GM12878 (cell line): Measurements from ENCODE around the gene FAM20A. TPM values are rescaled to one million over a fixed set of nuclear protein-coding genes. Genes with fewer than 3 reads are reported as not detected.

Experiments used
- ATAC-seq: fragments of 200-7000 bp; cut with Tn5 transposase; 3 replicates; pipeline ENCODE4 v1.9.1; 2020; ENCODE audit warnings: mild to moderate bottlenecking, moderate library complexity
- BruUV-seq: library from RNA; stranded (reverse); fragments of 400-500 nt; replicated peaks from 2 replicates; lab custom pipeline; 2021; lab: Mats Ljungman, UMichigan
- CTCF ChIA-PET: fragments of 300-600 bp; sonication (Branson Sonifier 250); formaldehyde crosslinking; extraction: SDS; loops from one replicate; lab custom pipeline; 2021; ENCODE audit warnings: inconsistent platforms; lab: Yijun Ruan, JAX
- POLR2A ChIA-PET: fragments of 350-600 bp; formaldehyde crosslinking; extraction: SDS; loops from one replicate; lab custom pipeline; 2021; ENCODE audit warnings: inconsistent platforms; lab: Charles Lee
- RAD21 ChIA-PET: fragments of 300-600 bp; sonication (Branson Sonifier 250); formaldehyde crosslinking; loops from one replicate; lab custom pipeline; 2023; ENCODE audit warnings: antibody characterized with exemption; ENCODE audit not compliant: unreplicated experiment; lab: Charles Lee
- SMC1A ChIA-PET: fragments of 300-600 bp; sonication (Branson Sonifier 250); formaldehyde crosslinking; loops from one replicate; lab custom pipeline; 2023; ENCODE audit not compliant: unreplicated experiment, uncharacterized antibody; lab: Charles Lee
- DNase-seq: peaks from one replicate; pipeline ENCODE4 v3.0.0-alpha.2; 2011; ENCODE audit warnings: low read depth, low spot score
- FAIRE-seq: peaks from 3 replicates; lab custom pipeline; 2011; peaks lifted over from hg19 to GRCh38; lab: Jason Lieb, UNC
- H2AFZ ChIP-seq: 2 replicates; pipeline ENCODE4 v1.6.0; 2011; ENCODE audit warnings: low read depth, low read length, control low read depth; ENCODE audit not compliant: control insufficient read depth
- H3K27ac ChIP-seq: 2 replicates; pipeline ENCODE4 v1.5.1; 2011; ENCODE audit warnings: control low read depth; ENCODE audit not compliant: control insufficient read depth, insufficient read depth
- H3K27me3 ChIP-seq, 2 experiments: replicated peaks in 1 of 2; 2 replicates each; pipeline versions ENCODE4 v1.6.0 to v1.6.1; 2011; ENCODE audit warnings: low read length in 1 of 2; ENCODE audit not compliant: control insufficient read depth in 2 of 2, insufficient read depth in 2 of 2
- H3K36me3 ChIP-seq, 2 experiments: 2 replicates each; pipeline ENCODE4 v1.5.1; 2011; ENCODE audit warnings: low read length in 1 of 2; ENCODE audit not compliant: control insufficient read depth in 2 of 2, insufficient read depth in 2 of 2
- H3K4me1 ChIP-seq: 2 replicates; pipeline ENCODE4 v1.6.1; 2011; ENCODE audit warnings: mild to moderate bottlenecking, low read length, moderate library complexity, mixed read lengths; ENCODE audit not compliant: control insufficient read depth, insufficient read depth
- H3K4me2 ChIP-seq: 2 replicates; pipeline ENCODE4 v1.6.0; 2011; ENCODE audit warnings: control low read depth; ENCODE audit not compliant: control insufficient read depth, insufficient read depth
- H3K4me3 ChIP-seq: fragments of 200-600 bp; sonication (generic); 2 replicates; pipeline ENCODE4 v1.5.1; 2016
- H3K79me2 ChIP-seq: 2 replicates; pipeline ENCODE4 v1.6.0; 2011; ENCODE audit warnings: low read length; ENCODE audit not compliant: control insufficient read depth, insufficient read depth
- H3K9ac ChIP-seq: 2 replicates; pipeline ENCODE4 v1.8.0; 2011; ENCODE audit warnings: low read length, control low read depth, mixed read lengths; ENCODE audit not compliant: control insufficient read depth, insufficient read depth
- H3K9me3 ChIP-seq: replicated peaks from 3 replicates; pipeline ENCODE4 v1.5.1; 2011; ENCODE audit warnings: mild to moderate bottlenecking, low read length; ENCODE audit not compliant: control insufficient read depth, insufficient read depth
- H4K20me1 ChIP-seq: 2 replicates; pipeline ENCODE4 v1.6.0; 2011; ENCODE audit not compliant: control insufficient read depth, insufficient read depth
- BACH1 ChIP-seq: fragments of 450-650 bp; IDR thresholded peaks from 2 replicates; pipeline ENCODE4 v1.6.1; 2017; ENCODE audit warnings: mild to moderate bottlenecking, borderline replicate concordance
- CEBPZ ChIP-seq: fragments of 150-350 bp; IDR thresholded peaks from 2 replicates; pipeline ENCODE4 v1.6.1; 2016; ENCODE audit warnings: low read depth, low read length
- CREM ChIP-seq: IDR thresholded peaks from 2 replicates; pipeline ENCODE4 v1.6.1; 2014; ENCODE audit warnings: antibody characterized with exemption, low read depth
- CTCF ChIP-seq, 3 experiments: IDR thresholded peaks in 2 of 3; conservative IDR thresholded peaks in 1 of 3; 2 replicates each; pipeline ENCODE4 v1.5.1; 2011; ENCODE audit warnings: low read depth in 3 of 3, low read length in 3 of 3, mild to moderate bottlenecking in 3 of 3, control low read depth in 2 of 3, moderate library complexity in 2 of 3, inconsistent platforms in 1 of 3, mixed read lengths in 1 of 3; ENCODE audit not compliant: control insufficient read depth in 2 of 3, insufficient read depth in 1 of 3; ENCODE audit errors: extremely low read depth in 1 of 3
- NFYB ChIP-seq: IDR thresholded peaks from 2 replicates; pipeline ENCODE4 v1.6.1; 2011; ENCODE audit warnings: low read depth, mild to moderate bottlenecking, low read length, improper control_type of control experiment, moderate library complexity; ENCODE audit not compliant: insufficient read depth
- NR2C1 ChIP-seq: fragments of 450-650 bp; IDR thresholded peaks from 2 replicates; pipeline ENCODE4 v1.6.1; 2017; ENCODE audit warnings: antibody characterized with exemption, mild to moderate bottlenecking, moderate library complexity
- NR2C2 ChIP-seq: IDR thresholded peaks from 2 replicates; pipeline ENCODE4 v1.6.1; 2011; ENCODE audit warnings: borderline replicate concordance, low read depth; ENCODE audit not compliant: control insufficient read depth, insufficient read length
- SMC3 ChIP-seq: IDR thresholded peaks from 2 replicates; pipeline ENCODE4 v1.6.1; 2011; ENCODE audit warnings: low read length, improper control_type of control experiment, borderline replicate concordance
- WGBS: methylation state at CpG from one replicate; pipeline ENCODE4 v1.1.6; 2016; ENCODE audit warnings: low lambda C conversion rate; ENCODE audit not compliant: insufficient replicate concordance, insufficient coverage; ENCODE audit errors: missing lambda C conversion rate; 5-methylcytosine and 5-hydroxymethylcytosine counted together
- in situ Hi-C: fragments of 300-500 bp; cut with MboI; formaldehyde crosslinking; loops from 9 replicates; pipeline ENCODE4 v1.14.3; 2018; ENCODE audit warnings: mixed read lengths
- intact Hi-C: fragments of 100-400 bp; cut with micrococcal nuclease; formaldehyde crosslinking; loops from one replicate; pipeline ENCODE4 v1.14.2; 2022; ENCODE audit not compliant: unreplicated experiment
- polyA plus RNA-seq, 11 experiments: library from polyadenylated mRNA; depleted of rRNA in 4 of 11; unstranded in 6 of 11; stranded (reverse) in 5 of 11; fragments of >200 nt; fragmentation: Nextera tagmentation in 4 of 11; fragmentation: Illumina TruSeq in 1 of 11; extraction: Ambion mirVana in 4 of 11; extraction: Trizol in 1 of 11; gene quantifications; 1 replicate in 1 of 11; 2 replicates in 10 of 11; pipeline versions ENCODE4 v1.2.1 to v1.2.3, GENCODE V29; 2011 to 2016; ENCODE audit warnings: inconsistent platforms in 2 of 11, missing spikeins in 2 of 11, low read depth in 1 of 11
- total RNA-seq, 4 experiments: library from RNA; depleted of rRNA in 3 of 4; stranded (reverse); fragments of >200 nt in 3 of 4; fragmentation: Illumina TruSeq in 1 of 4; extraction: Trizol in 1 of 4; gene quantifications; 2 replicates each; pipeline versions ENCODE4 v1.2.1 to v1.2.3, GENCODE V29; 2013 to 2021

FAM20A gene
- total and polyA plus RNA-seq, 10 of the 15 experiments (the other 5 are each of a cell fraction or from before 2014, with no cell fraction given) = 0.13 TPM; not detected in 9

- TF ChIP-seq NR2C1 = no peak
- no peak for TF ChIP-seq NR2C2
- no peak for TF ChIP-seq CREM
Observed at GRCh38 chr17:68534695-68535088, 66.5 kb downstream of the FAM20A start (continued).

- Histone ChIP-seq H3K27me3 (no peaks in the 10 kb centered on the region), H3K27ac (no peak overlapping the region), H2AFZ (no peak overlapping the region), H3K9me3 (no peaks in the 10 kb centered on the region), H3K4me2 (no peak overlapping the region), H4K20me1 (no peaks in the 10 kb centered on the region), H3K4me3 (no peak overlapping the region), H3K36me3 (peaks cover 13 to 41% of the 10 kb centered on the region in 2 experiments), H3K79me2 (no peaks in the 10 kb centered on the region), H3K4me1 (no peaks in the 10 kb centered on the region), H3K9ac (no peak overlapping the region)
- no peak for ATAC-seq
- no TSS peak for BruUV-seq
- SMC1A ChIA-PET = interaction anchor here (1.0 to 1.5 kb wide), 6 partner anchors 10 to 713 kb away, joined by 3 to 6 read pairs (median 4); no protein-coding TSS in a partner anchor
- DNase-seq = no peak
- in situ Hi-C loops = loop anchor here (10.0 kb wide), 1 partner anchor 711 kb away; no protein-coding TSS in a partner anchor
- TF ChIP-seq SMC3 (peak; percentile 20; the same call in 1 of the 2 replicates), CTCF (IDR thresholded peaks at IDR 0.05 in 2 of 3, conservative IDR thresholded peaks at IDR 0.05 in 1 of 3; ENCODE audit: control insufficient read depth in 2 of 3, extremely low read depth in 1 of 3, insufficient read depth in 1 of 3, low read depth in 3 of 3, low read length in 3 of 3) (peak in 2 of 3 experiments; percentile 20 to 23; a peak in 3 of 6 replicates), BACH1 (no peak), NFYB (no peak), CEBPZ (no peak)
- 98% methylated on average over 6 of the region's 6 CpGs for WGBS
- intact Hi-C loops = loop anchor here (5.0 kb wide), 1 partner anchor 698 kb away; no protein-coding TSS in a partner anchor
- CTCF ChIA-PET = interaction anchor here (0.7 to 1.6 kb wide), 12 partner anchors 9 to 715 kb away, joined by 3 to 12 read pairs (median 3); no protein-coding TSS in a partner anchor
- no peak for FAIRE-seq
- POLR2A ChIA-PET = interaction anchor here (0.6 kb wide), 1 partner anchor 254 kb away, joined by 3 read pairs; no protein-coding TSS in a partner anchor
- RAD21 ChIA-PET = no interaction called here
Observed at GRCh38 chr17:68533887-68534694, 67.1 kb downstream of the FAM20A start.
